GM18858 (cell line): ENCODE measurements around the gene MAGEA12.
"Not testable (repeated sequence)": the region's sequence is repeated elsewhere in the genome, so short reads cannot be mapped to it uniquely, and the experiment has no call there.

ENCODE experiments used
- ATAC-seq: cut with Tn5 transposase; IDR thresholded peaks from one replicate; pipeline ENCODE4 v1.9.1; 2021; ENCODE audit not compliant: unreplicated experiment

Gene MAGEA12, protein sequence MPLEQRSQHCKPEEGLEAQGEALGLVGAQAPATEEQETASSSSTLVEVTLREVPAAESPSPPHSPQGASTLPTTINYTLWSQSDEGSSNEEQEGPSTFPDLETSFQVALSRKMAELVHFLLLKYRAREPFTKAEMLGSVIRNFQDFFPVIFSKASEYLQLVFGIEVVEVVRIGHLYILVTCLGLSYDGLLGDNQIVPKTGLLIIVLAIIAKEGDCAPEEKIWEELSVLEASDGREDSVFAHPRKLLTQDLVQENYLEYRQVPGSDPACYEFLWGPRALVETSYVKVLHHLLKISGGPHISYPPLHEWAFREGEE

GRCh38 chrX:152733261-152733975, at the start of gene MAGEA12, which contains the start of gene CSAG1:
Gene MAGEA12, plus strand, starts transcription at chrX:152733757. Its CDS starts 2,405 bp downstream, at chrX:152736162.
Gene CSAG1, minus strand, starts transcription at chrX:152733721. Its CDS starts 1,261 bp downstream, at chrX:152732460.
- ATAC-seq: no peak

DNA sequence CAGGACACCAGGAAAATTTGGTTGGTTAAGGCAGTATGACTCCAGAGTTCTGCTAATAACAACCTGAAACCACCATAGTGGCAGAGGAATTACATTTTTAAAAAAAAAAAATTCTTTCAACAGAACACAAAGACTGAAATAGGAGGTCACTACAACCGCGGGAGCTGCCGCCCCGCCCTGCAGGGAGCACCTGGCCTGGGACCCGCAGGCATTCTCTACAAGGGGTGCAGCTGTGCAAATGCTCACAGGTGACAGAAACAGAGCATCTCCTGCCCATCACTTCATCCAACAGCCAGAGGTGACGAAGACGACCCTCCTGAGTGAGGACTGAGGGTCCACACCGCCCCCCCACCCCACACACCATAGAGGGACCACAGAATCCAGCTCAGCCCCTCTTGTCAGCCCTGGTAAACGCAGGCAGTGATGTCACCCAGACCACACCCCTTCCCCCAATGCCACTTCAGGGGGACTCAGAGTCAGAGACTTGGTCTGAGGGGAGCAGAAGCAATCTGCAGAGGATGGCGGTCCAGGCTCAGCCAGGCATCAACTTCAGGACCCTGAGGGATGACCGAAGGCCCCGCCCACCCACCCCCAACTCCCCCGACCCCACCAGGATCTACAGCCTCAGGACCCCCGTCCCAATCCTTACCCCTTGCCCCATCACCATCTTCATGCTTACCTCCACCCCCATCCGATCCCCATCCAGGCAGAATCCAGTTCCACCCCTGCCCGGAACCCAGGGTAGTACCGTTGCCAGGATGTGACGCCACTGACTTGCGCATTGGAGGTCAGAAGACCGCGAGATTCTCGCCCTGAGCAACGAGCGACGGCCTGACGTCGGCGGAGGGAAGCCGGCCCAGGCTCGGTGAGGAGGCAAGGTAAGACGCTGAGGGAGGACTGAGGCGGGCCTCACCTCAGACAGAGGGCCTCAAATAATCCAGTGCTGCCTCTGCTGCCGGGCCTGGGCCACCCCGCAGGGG, 35.3 kb upstream of the MAGEA12 start, which contains the start of gene MAGEA3:
Gene MAGEA3 (plus strand): TSS at position 843 of the 980 bp plus-strand sequence. CDS start 2,039 bp downstream, outside the sequence.
- not testable (repeated sequence) for ATAC-seq

- not testable (repeated sequence) for ATAC-seq
Observed at GRCh38 chrX:152700390-152700789, 33.2 kb upstream of the MAGEA12 start.

DNA sequence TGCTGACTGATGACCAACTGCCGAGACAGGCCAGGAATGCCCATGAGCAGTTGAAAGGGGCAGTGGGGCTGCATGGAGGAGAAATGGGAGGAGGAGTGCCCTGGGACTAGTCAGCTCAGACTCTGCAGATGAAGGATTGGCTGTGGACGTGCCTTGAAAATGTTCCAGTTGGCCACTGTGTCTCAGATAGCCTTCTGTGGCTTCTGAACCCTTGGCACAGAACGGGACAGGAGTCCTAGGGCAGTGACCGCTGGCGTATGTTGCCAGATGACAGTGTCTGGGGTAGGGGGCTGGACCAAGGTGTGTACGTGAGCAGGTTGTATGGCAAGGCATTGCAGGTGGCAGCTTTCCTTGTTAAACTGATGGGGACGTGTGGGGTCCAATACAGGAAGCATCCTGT, 27.1 kb upstream of the MAGEA12 start:
- not testable (repeated sequence) for ATAC-seq

- ATAC-seq: not testable (repeated sequence)
Observed at GRCh38 chrX:152709173-152709572, 24.4 kb upstream of the MAGEA12 start, which contains the start of gene CSAG2. Gene CSAG2, minus strand, starts transcription at chrX:152709273. Its CDS starts 161 bp downstream, at chrX:152709112.

GRCh38 chrX:152713195-152713594, 20.4 kb upstream of the MAGEA12 start:
- ATAC-seq: not testable (repeated sequence)

GRCh38 chrX:152713815-152714787, 19.5 kb upstream of the MAGEA12 start, which contains the start of gene MAGEA2B:
Gene MAGEA2B, plus strand, starts transcription at chrX:152714628. Its CDS starts 2,479 bp downstream, at chrX:152717107.
- ATAC-seq: not testable (repeated sequence)

DNA sequence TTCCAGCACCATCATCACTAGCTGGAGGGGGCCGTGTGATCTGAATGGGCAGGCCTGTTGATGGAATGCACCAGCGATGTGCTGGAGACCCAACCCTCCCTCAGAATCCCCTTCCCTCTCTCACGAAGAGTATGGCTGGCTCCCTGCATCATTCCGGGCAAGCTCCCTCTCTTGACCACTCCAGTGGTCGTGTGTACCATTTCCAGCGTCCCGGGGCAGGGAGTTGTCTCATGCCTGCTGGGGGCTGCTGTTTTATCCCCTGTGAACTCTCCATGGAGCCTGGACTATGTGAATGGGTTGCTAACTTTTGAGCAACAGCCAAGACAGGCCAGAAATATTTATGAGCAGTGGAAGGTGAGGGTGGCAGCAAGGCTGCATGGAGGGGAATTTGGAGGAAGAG, 8.1 kb upstream of the MAGEA12 start:
- ATAC-seq: no peak

DNA sequence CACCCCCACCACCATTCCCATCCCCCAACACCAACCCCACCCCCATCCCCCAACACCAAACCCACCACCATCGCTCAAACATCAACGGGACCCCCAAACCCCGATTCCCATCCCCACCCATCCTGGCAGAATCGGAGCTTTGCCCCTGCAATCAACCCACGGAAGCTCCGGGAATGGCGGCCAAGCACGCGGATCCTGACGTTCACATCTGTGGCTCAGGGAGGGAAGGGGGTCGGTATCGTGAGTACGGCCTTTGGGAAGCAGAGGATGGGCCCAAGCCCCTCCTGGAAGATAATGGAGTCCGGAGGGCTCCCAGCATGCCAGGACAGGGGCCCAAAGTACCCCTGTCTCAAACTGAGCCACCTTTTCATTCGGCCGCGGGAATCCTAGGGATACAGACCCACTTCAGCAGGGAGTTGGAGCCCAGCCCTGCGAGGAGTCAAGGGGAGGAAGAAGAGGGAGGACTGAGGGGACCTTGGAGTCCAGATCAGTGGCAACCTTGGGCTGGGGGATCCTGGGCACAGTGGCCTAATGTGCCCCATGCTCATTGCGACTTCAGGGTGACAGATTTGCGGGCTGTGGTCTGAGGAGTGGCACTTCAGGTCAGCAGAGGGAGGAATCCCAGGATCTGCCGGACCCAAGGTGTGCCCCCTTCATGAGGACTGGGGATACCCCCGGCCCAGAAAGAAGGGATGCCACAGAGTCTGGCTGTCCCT, 744 bp downstream of the MAGEA12 start:
- ATAC-seq: not testable (repeated sequence)

- ATAC-seq: no peak
Observed at GRCh38 chrX:152735101-152735500, 1.5 kb downstream of the MAGEA12 start.

- ATAC-seq: no peak
Observed at GRCh38 chrX:152735860-152736511, 2.4 kb downstream of the MAGEA12 start.

DNA sequence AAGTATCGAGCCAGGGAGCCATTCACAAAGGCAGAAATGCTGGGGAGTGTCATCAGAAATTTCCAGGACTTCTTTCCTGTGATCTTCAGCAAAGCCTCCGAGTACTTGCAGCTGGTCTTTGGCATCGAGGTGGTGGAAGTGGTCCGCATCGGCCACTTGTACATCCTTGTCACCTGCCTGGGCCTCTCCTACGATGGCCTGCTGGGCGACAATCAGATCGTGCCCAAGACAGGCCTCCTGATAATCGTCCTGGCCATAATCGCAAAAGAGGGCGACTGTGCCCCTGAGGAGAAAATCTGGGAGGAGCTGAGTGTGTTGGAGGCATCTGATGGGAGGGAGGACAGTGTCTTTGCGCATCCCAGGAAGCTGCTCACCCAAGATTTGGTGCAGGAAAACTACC, 3.0 kb downstream of the MAGEA12 start:
- not testable (repeated sequence) for ATAC-seq

GRCh38 chrX:152738560-152738959, 5.0 kb downstream of the MAGEA12 start:
- no peak for ATAC-seq

DNA sequence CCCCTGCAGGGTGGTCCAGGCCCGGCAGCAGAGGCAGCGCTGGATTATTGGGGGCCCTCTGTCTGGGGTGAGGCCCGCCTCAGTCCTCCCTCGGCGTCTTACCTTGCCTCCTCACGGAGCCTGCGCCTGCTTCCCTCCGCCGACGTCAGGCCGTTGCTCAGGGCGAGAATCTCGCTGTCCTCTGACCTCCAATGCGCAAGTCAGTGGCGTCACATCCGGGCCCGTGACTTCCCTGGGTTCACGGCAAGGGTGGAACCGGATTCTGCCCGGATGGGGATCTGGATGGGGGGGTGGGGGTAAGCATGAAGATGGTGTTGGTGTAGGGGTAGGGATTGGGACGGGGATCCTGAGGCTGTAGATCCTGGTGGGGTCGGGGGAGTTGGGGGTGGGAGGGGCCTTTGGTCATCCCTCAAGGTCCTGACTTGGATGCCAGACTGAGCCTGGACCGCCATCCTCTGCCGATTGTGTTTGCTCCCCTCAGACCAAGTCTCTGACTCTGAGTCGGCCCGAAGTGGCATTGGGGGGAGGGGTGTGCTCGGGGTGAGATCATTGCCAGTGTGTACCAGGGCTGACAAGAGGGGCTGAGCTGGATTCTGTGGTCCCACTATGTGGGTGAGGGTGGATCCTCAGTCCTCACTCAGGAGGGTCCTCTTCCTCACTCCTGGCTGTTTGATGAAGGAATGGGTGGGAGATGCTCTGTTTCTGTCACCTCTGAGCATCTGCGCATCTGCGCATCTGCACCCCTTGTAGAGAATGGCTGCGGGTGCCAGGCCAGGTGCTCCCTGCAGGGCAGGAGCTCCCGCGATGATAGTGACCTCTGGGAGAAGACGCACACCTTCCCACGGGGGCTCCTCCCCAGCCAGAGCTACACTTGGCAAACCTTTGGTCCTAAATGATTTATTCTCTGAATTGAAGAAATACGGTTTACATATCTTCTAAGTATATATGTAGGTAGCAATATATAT, 20.4 kb downstream of the MAGEA12 start, which contains the start of gene MAGEA2:
Gene MAGEA2 (minus strand): TSS at position 157 of the 965 bp plus-strand sequence. CDS start 2,479 bp downstream, outside the sequence.
- ATAC-seq: not testable (repeated sequence)

DNA sequence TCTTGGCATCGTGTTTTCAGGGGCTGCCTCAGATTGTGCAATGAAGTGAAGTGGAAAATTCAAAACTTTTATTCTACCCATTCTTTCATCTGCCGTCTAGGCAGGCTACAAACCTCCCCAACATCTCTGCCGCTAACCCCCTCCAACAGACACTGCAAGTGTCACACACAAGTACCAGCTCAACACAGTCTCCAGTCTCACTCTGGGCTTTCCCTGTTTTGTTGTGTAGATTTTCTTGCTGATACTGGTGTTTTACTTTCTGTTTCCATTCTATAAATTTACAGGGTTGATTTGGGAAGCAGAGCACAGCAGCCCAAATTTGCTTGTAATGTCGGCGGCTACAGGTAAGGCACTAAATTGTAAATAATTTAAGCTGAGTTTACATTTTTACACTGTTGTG, 21.3 kb downstream of the MAGEA12 start:
- not testable (repeated sequence) for ATAC-seq

DNA sequence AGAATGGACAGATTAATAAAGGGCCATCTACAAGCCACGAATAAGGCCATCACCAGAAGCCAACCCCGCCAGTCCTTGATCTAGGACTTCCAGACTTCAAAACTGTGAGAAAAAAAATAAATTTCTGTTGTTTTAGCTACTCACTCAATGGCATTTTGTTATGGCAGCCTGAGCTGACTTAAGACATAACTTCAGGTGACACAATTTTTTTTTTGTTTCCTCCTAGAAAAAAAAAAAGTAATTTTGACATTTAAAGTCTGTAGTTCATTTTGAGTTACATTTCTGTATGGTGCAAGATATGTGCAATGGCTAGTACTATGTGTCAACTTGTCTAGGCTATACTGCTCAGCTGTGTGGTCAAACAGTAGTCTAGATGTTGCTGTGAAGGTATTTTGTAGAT, 25.4 kb downstream of the MAGEA12 start, which contains the start of gene CSAG3:
Gene CSAG3 (plus strand): TSS at position 301 of the 400 bp plus-strand sequence.
- not testable (repeated sequence) for ATAC-seq

- ATAC-seq: not testable (repeated sequence)
Observed at GRCh38 chrX:152759544-152759943, 26.0 kb downstream of the MAGEA12 start.
